Measurements from ENCODE around the gene CCDC122. TPM values are rescaled to one million over a fixed set of nuclear protein-coding genes. Genes with fewer than 3 reads are reported as not detected.

The CCDC122 gene
- total and polyA plus RNA-seq, 2 donors: 5.6 to 11.7 TPM

- Histone ChIP-seq H3K36me3 (ENCODE audit: control insufficient read depth in 2 of 2, insufficient read depth in 2 of 2, low read length in 1 of 2) (no peaks in the 10 kb centered on the region), H3K27ac (ENCODE audit: low read depth in 1 of 2, low read length in 1 of 2) (no peak overlapping the region), H3K4me3 (ENCODE audit: low read length in 2 of 2) (peak overlapping the region; percentile 45 to 55), H3K27me3 (ENCODE audit: control insufficient read depth in 2 of 2, insufficient read depth in 1 of 2, low read length in 1 of 2) (peaks cover 22 to 40% of the 10 kb centered on the region in 2 donors), H3K4me1 (ENCODE audit: control insufficient read depth in 2 of 2, insufficient read depth in 2 of 2, low read length in 2 of 2) (peaks cover 12 to 14% of the 10 kb centered on the region in 2 donors), H3K9me3 (ENCODE audit: control insufficient read depth in 2 of 2, insufficient read depth in 1 of 2, low read length in 1 of 2) (peaks cover 0 to 1% of the 10 kb centered on the region in 2 donors)
- under 1% methylated on average over 28 of the region's 28 CpGs for WGBS
- peak in 1 of 9 donors; percentile 18 for DNase-seq (ENCODE audit: low read depth in 6 of 9, low spot score in 9 of 9)
These were observed 93.1 kb downstream of the CCDC122 start for GRCh38 chr13:43786472-43786765.

Other genes with a start within 250 kb of the CCDC122 start
- gene ENOX1, start 92.8 kb downstream of the CCDC122 start, total RNA-seq: 4.0 TPM
- gene ENOX1, start 92.8 kb downstream of the CCDC122 start, polyA plus RNA-seq: 5.7 TPM
- gene LACC1, start 164 bp upstream of the CCDC122 start, total RNA-seq: 5.8 TPM
- gene LACC1, start 164 bp upstream of the CCDC122 start, polyA plus RNA-seq: 10.3 TPM

Measured in thymus (tissue), 11 donors.